Astrocyte of the spinal cord (primary cell): ENCODE results near the gene POR.
A peak's percentile ranks its signal among the peaks of the same experiment; 100 is the strongest.
"Not testable (repeated sequence)": the region's sequence is repeated elsewhere in the genome, so short reads cannot be mapped to it uniquely, and the experiment has no call there.

ENCODE experiments used
- DNase-seq: peaks from one replicate; pipeline ENCODE4 v3.0.0; 2011; ENCODE audit warnings: low read depth, low spot score
- H3K4me3 ChIP-seq: 2 replicates; pipeline ENCODE4 v1.5.1; 2011; ENCODE audit warnings: low read depth, mild to moderate bottlenecking, low read length, moderate library complexity
- in situ Hi-C: cut with HindIII; loops from 2 replicates; pipeline ENCODE4 v1.10.0; 2017; ENCODE audit warnings: low sequenced_read_pairs
- TF ChIP-seq, protein P1 (sequence below): IDR thresholded peaks from 2 replicates; pipeline ENCODE4 v1.5.1; 2012; ENCODE audit warnings: low read depth, mild to moderate bottlenecking, low read length, inconsistent platforms

The POR gene

DNA sequence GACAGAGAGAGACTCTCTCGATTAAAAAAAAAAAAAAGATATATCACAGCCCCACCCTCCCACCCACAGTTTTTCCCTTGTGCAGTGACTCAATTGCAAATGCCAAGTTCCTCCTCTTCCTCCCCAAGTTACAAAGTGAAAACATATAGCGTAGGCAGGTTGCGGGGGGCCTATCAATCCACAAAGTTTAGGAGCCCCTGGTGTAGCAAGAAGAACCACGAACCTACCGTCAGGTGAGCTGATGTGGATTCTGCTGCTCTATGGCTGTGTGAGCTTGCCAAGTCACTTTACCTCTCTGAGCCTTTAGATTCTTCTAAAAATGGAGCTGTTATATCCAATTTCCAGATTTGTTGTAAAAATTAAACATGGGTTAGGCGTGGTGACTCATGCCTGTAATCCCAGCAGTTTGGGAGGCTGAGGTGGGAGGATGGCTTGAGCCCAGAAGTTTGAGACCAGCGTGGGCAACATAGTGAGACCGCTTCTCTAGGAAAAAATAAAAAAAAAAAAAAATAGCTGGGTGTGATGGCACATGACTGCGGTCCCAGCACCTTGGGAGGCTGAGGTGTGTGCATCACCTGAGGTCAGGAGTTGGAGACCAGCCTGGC, 44.3 kb upstream of the POR start:
- no peak for DNase-seq
- no peak overlapping the region for H3K4me3 ChIP-seq
- in situ Hi-C loops: no loop called here
- TF ChIP-seq, protein P1, sequence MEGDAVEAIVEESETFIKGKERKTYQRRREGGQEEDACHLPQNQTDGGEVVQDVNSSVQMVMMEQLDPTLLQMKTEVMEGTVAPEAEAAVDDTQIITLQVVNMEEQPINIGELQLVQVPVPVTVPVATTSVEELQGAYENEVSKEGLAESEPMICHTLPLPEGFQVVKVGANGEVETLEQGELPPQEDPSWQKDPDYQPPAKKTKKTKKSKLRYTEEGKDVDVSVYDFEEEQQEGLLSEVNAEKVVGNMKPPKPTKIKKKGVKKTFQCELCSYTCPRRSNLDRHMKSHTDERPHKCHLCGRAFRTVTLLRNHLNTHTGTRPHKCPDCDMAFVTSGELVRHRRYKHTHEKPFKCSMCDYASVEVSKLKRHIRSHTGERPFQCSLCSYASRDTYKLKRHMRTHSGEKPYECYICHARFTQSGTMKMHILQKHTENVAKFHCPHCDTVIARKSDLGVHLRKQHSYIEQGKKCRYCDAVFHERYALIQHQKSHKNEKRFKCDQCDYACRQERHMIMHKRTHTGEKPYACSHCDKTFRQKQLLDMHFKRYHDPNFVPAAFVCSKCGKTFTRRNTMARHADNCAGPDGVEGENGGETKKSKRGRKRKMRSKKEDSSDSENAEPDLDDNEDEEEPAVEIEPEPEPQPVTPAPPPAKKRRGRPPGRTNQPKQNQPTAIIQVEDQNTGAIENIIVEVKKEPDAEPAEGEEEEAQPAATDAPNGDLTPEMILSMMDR: no peak

DNA sequence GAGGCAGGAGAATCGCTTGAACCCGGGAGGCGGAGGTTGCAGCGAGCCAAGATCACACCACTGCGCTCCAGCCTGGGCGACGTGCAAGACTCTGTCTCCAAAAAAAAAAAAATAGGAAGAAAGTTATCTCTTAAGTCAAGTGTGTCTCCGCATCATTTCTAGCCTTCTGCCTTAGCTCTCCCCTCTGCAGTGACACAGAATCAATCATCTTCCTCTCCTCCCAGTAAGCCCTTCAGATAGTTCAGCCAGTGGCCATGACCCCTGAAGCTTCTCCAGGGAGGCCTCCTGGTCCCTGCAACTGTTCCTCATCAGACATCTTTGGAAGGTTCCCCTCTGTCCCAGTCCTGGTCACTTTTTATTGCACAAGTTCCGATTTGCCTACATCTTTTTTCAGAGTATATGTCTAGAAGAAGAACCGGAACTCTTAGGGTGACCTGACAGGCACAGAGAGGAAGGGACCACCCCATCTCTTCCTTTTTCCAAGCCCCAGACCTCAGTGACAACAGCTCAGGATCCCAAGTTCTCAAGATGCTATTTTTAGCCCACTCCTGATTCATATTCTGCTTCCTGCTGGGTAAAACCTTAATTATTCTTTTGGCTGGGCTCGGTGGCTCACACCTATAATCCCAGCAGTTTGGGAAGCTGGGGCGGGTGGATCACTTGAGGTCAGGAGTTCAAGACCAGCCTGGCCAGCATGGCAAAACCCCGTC, 42.7 kb upstream of the POR start:
- TF ChIP-seq, protein P1: no peak
- no peak overlapping the region for H3K4me3 ChIP-seq
- in situ Hi-C loops: no loop called here
- DNase-seq: no peak

DNA sequence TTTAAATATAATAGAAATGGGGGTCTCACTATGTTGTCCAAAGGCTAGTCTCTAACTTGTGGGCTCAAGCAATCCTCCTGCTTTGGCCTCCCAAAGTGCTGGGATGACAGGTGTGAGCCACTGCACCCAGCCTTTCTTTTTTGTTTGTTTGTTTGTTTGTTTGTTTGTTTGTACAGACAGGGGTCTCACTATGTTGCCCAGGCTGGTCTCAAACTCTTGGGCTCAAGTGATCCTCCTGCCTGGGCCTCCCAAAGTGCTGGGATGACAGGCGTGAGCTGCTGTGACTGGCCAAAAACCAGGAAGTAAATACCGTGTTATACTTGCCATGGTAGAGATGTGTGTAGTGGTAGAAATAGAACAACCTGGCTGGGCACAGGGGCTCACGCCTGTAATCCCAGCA, 40.8 kb upstream of the POR start:
- H3K4me3 ChIP-seq, in situ Hi-C loops, DNase-seq: not testable (repeated sequence)

DNA sequence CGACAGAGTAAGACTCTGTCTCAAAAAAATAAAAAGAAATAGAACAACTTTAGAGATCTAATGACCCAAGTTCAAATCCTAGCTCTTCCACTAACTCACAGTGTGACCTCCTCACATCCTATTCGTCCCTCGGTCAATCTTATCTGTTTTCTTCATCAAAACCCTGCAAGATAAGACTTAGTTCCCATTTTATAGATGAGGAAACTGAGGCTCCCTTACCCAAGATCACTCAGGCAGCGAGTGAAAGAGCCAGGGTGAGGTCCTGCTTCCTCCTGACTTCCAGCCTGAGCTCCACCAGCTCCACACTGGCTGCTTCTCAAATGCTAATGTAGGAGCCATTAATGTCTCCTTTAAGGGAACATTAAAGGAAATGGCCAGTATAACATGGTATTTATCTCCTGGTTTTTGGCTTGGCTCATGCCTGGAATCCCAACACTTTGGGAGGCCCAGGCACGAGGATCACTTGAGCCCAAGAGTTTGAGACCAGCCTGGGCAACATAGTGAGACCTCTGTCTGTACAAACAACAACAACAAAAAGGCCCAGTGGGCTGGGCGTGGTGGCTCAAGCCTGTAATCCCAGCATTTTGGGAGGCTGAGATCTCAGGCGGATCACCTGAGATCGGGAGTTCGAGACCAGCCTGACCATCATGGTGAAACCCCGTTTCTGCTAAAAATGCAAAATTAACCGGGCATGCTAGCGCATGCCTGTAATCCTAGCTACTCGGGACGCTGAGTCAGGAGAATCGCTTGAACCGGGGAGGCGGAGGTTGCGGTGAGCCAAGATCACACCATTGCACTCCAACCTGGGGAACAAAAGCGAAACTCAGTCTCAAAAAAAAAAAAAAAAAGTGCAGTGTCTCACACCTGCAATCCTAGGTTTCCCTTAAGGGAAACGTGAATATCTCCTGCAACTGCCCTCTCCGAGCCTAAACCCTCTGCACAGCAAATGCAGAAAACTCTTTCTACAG, 39.6 kb upstream of the POR start:
- no peak for DNase-seq
- no peak overlapping the region for H3K4me3 ChIP-seq
- TF ChIP-seq, protein P1: no peak
- in situ Hi-C loops: no loop called here

DNA sequence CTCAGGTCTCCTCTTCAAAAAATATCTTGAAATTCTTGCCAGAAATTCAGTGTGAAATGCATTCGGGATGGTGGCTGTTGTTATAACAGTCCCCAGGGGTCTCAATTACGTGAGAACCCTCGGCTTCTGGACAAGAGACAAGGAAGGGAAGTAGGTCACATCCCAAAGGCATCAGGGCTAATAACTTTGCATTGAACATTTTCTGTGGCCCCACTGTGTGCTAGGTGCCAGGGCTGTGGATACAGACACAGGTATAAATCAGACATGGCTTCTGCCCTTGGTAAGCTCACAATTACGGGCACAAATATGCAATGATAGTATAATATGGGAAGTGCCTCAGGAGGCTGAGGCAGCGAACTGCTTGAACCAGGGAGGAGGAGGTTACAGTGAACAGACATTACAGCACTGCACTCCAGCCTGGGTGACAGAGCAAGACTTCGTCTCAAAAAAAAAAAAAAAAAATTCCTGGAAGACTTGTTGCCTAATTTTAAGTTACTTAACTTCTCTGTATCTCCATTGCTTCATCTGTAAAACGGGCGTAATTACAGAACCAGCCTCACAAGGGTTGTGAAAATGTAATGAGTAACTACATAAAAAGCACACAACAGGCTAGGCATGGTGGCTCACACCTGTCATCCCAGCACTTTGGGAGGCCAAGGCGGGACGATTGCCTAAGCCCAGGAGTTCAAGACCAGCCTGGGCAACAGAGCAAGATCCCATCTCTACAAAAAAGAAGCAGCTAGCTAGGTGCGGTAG, 38.7 kb upstream of the POR start:
- DNase-seq: no peak
- in situ Hi-C loops: no loop called here
- TF ChIP-seq, protein P1: no peak
- H3K4me3 ChIP-seq: no peak overlapping the region

DNA sequence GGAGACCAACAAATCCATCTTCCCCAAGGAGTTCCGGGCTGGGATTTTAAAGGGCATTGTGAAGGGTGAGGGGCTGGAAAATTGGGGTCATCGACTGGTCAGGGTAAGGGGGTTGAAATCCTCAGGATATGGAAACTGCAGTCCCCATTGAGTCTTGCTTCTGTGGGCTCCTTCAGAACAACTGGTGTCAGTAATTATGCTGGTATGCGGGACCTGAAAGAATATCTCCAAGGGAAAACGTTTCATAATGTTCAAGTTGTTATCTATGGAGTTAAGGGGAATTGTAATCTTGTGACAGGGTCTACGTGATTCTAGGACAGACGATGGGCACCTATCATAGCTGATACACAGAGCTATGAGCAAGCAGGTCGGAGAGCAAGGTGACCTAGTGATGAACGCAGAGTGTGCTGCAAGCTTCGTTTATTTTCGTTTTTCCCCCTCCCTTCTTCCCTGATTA, 36.6 kb upstream of the POR start:
- peak overlapping the region; percentile 26 for H3K4me3 ChIP-seq
- in situ Hi-C loops: no loop called here
- DNase-seq: no peak
- TF ChIP-seq, protein P1: no peak
